NCI-H2196 (cell line): ENCODE data around the gene OGG1.

Source experiments
- DNase-seq: peaks from one replicate; lab custom pipeline; 2025; ENCODE audit not compliant: unreplicated experiment; lab: John Stamatoyannopoulos, UW

The OGG1 gene

GRCh38 chr3:9749645-9750555 is at the start of gene OGG1:
TSS of gene OGG1 (plus strand) at chr3:9749952. CDS start at chr3:9750287, 335 bp downstream.
- DNase-seq: peak; percentile 88

DNA sequence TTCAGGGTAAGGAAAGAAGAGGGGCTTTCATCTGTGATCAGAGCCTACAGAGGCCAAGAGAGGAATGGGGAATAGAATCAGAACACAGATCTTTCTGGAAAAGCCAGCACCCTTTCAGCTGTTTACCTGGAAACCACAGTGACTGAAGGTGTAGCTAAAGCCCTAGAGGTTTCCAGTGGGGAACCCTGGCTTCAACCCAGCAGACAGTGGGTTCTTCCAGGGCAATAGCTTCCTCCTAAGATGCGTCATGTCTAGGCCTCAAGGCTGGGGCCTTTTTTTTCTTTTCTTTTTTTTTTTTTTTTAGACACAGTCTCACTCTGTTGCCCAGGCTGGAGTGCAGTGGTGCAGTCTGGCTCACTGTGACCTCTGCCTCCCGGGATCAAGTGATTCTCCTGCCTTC is 49.2 kb upstream of the OGG1 start:
- no peak for DNase-seq

DNA sequence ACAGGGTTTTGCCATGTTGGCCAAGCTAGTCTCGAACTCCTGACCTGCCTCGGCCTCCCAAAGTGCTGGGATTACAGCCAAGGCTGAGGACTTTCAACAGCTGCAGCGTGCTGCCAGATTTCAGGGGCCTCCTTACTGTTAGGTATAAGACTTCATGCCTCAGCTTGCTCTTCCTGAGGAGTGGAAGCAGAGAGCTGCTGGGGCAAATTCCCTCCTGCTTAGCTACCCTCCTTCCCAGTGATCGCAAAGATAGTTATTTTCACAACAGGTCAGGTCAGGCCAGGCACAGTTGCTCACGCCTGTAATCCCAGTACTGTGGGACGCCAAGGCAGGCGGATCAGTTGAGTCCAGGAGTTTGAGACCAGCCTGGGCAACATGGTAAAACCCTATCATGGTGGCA is 48.7 kb upstream of the OGG1 start:
- no peak for DNase-seq

- no peak for DNase-seq
These were observed 48.0 kb upstream of the OGG1 start for GRCh38 chr3:9701711-9702110.

DNA sequence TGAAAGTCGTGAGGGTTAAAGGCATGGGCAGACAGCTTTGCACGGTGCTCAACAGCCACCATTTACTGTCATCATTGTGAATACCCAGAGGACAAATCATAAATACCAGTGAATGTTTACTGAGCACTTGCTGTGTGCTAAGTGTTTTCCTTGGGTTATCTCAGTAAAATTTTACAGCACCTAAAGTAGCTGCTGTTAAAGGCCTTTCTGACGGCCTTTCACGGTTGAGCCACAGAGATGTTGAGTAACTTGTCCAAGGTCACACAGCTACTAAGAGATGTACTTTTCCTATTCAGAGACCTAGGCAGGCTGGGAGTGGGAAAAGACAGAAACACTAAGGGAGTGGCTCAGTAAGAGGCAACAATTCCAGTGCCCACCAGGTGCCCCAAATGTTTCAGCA is 46.5 kb upstream of the OGG1 start:
- DNase-seq: no peak

DNA sequence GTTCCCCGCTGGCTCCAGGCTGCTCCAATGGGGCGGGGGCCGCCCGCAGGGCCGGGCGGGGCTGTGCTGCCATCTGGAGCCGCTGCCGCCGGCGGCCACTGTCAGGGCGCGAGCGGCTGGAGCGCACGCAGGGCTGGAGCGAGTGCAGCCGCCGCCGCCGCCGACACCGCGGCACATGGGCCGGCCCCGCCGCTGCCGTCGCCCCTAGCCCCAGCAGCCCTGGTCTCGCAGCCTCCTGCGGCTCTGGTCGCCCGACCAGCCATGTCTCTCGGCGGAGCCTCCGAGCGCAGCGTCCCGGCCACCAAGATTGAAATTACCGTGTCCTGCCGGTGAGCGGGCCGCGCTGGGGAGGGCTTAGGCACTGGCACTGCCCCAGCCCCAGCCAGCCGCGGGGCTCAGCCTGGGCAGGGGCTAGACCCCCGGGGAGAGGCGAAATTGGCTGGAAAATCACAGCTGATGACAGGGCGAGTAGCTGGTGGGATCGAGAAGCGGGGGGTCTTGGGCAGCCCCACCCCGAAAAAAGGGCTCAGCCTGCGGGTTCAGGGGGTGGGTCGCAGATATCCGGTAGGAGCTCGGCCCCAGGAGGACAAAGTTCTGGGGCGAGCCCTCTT is 45.9 kb upstream of the OGG1 start, which contains the start of gene CPNE9:
Gene CPNE9, plus strand, starts transcription at position 98 of the 611 bp plus-strand sequence. Its CDS starts 164 bp downstream, at position 262.
- no peak for DNase-seq

DNA sequence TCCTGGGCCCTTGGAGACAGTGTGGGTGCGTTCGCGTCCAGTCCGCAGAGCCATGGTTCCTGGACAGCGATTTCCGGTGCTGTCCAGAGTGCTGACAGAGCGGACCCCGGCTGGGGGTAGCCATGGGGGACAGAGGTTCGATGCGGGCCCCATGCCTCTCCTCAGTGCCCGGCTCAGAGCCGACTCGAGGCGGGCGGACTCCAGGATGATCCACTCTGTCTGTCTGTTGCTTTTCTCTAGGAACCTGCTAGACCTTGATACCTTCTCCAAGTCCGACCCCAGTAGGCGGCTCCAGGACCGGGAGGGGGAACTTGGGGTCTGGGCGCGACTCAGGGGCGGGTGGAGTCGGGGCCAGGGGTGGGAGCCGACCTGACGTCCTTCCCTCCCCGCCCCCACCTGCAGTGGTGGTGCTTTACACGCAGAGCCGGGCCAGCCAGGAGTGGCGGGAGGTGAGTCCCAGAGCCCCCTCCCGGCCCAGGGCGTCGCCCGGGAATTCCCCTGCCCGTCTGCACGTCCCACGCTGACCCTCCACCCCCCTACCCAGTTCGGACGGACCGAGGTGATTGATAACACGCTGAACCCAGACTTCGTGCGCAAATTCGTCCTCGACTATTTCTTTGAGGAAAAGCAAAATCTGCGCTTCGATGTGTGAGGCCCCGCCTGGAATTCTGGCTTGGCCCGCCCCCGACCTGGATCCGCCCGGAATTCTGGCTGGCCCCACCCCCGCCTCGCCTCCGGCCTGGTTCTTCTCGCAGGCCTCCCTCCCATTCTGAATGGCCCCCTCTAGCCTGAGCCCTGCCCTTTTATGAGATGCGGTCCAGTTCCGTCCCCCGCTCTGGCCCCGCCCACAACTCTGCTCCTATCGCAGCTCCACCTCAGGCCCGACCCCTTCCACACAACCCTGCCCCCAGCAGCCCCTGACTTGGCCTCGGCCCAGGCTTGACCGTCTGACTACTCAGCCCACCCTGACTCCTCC is 45.1 kb upstream of the OGG1 start:
- peak; percentile 32 for DNase-seq

DNA sequence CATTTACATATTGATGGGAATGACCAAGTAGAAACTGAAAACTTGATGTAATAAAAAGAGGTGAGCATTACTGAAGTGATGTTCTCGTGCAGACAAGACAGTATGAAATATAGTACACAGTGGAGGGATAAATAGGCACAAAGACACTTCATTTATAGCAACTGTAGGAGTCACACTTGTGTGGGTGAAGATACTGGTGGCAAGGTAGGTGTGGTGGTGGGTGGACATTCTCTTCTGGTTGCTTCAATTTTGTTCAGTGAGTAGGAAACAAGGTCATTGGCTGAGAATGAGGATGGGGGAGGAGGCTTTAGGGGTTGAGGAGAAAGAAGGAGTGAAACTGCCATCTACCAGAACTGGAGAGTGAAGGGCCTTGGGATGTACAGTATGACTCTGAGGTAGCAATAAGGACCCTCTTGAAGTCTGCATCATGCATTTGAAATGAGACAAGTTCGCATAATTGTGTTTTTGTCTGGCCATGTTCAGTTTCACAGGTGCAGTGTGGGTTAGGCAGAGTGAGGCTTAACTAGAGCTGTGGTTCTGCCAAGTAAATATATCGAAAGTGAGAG is 39.5 kb upstream of the OGG1 start:
- no peak for DNase-seq

DNA sequence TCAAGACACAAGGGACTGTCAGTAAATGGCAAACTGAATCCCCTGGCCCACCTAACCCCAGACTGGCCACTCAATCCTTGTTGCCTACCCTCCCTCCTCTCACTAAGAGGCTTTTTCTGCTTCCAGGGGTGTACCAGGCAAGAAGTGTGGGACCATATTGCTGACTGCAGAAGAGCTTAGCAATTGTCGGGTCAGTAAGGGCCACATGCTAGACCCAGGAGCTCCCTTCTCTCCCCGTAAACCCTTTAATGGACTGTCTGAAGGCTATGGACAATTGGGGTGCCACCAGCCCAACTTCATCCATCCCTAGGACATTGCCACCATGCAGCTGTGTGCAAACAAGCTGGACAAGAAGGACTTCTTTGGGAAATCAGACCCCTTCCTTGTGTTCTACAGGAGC is 37.3 kb upstream of the OGG1 start:
- no peak for DNase-seq

DNA sequence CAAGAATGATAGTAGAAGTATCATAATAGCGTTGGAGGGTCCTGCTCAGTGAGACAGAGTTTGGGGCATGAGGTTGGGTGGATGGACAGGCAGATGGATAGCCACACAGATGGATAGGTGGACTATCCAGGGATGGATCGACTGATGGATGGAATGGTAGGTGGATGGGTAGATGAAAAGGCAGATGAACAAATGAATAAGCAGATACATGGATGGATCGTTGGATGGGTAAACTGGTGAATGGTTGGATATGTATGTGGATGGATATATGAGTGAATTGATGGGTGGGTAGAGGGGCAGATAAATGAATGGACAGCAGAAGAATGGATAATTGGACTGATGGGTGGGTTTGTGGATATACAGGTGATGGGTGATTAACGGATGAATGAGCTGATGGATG is 36.6 kb upstream of the OGG1 start:
- DNase-seq: no peak

- DNase-seq: peak; percentile 4
These were observed 34.6 kb upstream of the OGG1 start for GRCh38 chr3:9715136-9715535.

- DNase-seq: no peak
These were observed 33.9 kb upstream of the OGG1 start for GRCh38 chr3:9715764-9716437.

DNA sequence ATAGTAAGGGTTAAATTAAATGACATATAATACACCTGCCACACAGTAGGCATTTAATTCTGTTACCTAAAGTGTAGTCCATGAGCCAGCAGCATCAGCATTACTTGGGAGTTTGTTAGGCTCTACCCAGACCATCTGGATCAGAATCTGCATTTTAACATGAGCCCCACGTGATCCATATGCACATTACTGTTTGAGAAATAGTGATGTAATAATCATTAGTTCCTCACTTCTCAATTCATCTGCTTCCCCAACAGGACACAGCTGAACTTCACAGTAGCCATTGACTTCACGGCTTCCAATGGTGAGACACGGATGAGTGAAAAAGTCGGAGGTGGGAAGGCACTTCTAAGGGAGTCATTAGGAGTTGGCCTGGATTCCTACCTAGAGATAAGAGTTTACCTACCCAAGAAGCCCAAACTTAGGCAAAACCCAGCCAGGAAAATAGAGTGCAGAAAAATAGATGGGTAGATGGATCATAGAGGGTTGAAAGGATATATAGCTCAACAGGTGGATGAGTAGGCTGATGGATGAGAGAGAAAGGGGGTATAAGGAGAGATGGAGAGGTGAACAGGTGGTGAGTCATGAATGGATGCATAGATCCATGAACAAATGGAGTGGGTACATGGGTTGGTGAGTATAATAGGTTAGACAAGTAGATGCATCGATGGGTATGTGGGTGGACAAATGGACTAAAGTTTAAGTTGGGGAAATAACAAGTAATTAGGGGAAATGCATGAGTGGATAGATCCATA is 32.8 kb upstream of the OGG1 start:
- DNase-seq: no peak

- DNase-seq: no peak
These were observed 32.2 kb upstream of the OGG1 start for GRCh38 chr3:9717563-9717962.

GRCh38 chr3:9718118-9718517 is 31.6 kb upstream of the OGG1 start:
- DNase-seq: no peak

- no peak for DNase-seq
These were observed 28.6 kb upstream of the OGG1 start for GRCh38 chr3:9721015-9721699.

DNA sequence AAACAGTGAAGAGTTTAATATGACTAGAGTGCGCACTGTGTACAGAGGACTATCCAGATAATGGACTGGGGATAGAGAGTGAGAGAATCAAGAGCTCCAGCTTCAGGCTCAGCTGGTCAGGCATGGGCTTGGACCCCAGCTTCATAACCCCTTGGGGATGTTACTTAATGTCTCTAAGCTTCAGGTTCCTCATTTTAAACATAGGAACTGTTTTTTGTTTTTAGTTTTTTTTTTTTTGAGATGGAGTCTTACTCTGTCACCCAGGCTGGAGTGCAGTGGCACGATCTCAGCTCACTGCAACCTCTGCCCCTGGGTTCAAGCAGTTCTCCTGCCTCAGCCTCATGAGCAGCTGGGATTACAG is 28.1 kb upstream of the OGG1 start:
- DNase-seq: no peak

DNA sequence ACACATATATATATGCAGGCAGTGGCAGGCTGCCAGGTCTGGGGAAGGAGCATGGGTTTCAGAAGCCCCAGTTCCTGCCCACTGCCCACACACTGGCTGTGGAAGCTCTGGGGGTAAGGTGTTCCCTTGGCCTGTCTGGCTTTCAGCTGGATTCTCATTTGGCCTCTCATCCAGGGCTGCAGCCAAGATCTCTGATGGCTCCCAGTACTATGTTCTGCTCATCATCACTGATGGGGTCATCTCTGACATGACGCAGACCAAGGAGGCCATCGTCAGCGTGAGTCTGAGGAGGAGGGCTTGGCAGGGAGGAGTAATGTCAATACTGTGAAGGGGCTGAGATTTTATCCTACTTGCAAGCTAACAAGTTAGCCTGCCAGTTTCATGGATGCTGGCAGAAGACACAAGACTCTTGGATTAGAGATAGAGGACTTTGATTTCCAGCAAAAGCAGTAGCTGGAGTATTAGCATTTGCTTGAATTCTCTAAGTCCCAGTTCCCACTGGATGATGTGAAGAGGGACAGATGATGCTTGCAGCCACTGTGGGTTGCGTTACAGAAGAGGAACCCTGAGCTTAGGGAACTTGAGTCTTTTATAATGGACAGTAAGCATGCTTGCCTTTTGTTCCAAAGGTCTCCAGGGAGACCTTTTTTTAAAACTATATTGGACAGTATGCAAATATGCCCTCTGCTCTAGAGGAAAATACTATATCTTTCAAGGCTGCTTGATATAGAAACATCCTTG is 23.8 kb upstream of the OGG1 start:
- DNase-seq: no peak
